ENCODE results near the gene CROCC.
"Not testable (repeated sequence)": the region's sequence is repeated elsewhere in the genome, so short reads cannot be mapped to it uniquely, and the experiment has no call there.

CROCC gene

GRCh38 chr1:16900751-16901150 is 21.0 kb upstream of the CROCC start:
- no peak for DNase-seq (ENCODE audit: low spot score)
- TF ChIP-seq, protein P1, sequence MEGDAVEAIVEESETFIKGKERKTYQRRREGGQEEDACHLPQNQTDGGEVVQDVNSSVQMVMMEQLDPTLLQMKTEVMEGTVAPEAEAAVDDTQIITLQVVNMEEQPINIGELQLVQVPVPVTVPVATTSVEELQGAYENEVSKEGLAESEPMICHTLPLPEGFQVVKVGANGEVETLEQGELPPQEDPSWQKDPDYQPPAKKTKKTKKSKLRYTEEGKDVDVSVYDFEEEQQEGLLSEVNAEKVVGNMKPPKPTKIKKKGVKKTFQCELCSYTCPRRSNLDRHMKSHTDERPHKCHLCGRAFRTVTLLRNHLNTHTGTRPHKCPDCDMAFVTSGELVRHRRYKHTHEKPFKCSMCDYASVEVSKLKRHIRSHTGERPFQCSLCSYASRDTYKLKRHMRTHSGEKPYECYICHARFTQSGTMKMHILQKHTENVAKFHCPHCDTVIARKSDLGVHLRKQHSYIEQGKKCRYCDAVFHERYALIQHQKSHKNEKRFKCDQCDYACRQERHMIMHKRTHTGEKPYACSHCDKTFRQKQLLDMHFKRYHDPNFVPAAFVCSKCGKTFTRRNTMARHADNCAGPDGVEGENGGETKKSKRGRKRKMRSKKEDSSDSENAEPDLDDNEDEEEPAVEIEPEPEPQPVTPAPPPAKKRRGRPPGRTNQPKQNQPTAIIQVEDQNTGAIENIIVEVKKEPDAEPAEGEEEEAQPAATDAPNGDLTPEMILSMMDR (IDR thresholded peaks at IDR 0.05; ENCODE audit: extremely low read depth, insufficient read depth, missing control alignments), result peak; percentile 28
- in situ Hi-C loops (cut with MboI; ENCODE audit: low pct_unique_long_range_greater_than_20kb, low sequenced_read_pairs, unreplicated experiment), result no loop called here

DNA sequence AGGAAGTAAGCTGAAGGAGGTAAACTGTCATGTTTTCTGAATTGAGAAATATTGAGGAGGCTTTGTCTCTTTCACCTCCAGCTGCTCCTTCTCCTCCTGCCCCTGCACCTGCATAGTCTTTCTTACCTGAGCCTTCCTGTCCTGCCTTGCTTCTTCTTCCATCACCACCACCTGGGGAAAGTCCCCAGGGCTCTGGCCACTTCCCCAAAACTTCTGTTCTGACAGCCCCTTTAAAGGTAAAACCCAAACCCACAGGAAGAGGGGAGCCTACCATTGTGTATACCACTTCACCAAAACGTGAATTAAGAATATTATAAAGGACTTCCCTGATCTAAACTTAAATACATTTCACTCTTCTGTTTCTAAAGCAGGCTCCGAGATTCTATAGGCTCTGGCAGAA is 20.4 kb upstream of the CROCC start:
- in situ Hi-C loops (cut with MboI; ENCODE audit: low pct_unique_long_range_greater_than_20kb, low sequenced_read_pairs, unreplicated experiment); DNase-seq (ENCODE audit: low spot score): not testable (repeated sequence)

DNA sequence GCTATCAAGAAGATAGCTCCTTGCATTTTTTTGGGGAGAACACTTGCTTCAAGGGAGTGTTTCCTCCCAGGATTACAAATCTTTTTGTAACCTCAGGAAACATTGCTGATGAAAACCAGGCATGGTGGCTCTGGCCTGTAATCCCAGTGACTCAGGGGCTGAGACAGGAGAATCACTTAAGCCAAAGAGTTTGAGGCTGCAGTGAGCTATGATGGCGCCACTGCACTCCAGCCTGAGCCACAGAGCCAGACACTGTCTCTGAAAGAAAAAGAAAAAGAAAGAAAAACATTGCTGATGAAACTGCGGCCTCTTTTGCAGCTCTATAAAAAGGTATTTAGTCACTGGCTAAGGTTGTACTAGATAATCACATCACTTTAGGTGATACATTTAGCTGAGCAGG is 18.7 kb upstream of the CROCC start:
- in situ Hi-C loops (cut with MboI; ENCODE audit: low pct_unique_long_range_greater_than_20kb, low sequenced_read_pairs, unreplicated experiment), result no loop called here
- TF ChIP-seq, protein P1 (IDR thresholded peaks at IDR 0.05; ENCODE audit: extremely low read depth, insufficient read depth, missing control alignments), result no peak
- DNase-seq (ENCODE audit: low spot score), result no peak

DNA sequence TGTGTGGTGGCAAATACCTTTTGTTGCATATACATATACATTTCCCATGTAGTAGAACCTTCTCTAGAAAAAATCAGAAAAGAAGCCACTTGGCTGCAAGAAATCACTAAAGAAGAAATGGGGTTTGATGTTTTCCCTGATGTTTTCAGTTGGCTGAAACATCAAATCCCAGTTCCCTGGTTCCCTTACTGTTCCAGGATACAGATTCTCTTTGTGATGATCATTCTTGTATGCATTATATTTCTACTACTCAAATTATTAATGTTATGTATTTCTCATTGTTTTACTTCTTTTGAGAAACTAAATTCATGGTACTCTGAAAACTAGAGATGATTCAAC is 18.3 kb upstream of the CROCC start:
- TF ChIP-seq, protein P1 (IDR thresholded peaks at IDR 0.05; ENCODE audit: extremely low read depth, insufficient read depth, missing control alignments), result no peak
- in situ Hi-C loops (cut with MboI; ENCODE audit: low pct_unique_long_range_greater_than_20kb, low sequenced_read_pairs, unreplicated experiment), result no loop called here
- no peak for DNase-seq (ENCODE audit: low spot score)

- TF ChIP-seq, protein P1 (IDR thresholded peaks at IDR 0.05; ENCODE audit: extremely low read depth, insufficient read depth, missing control alignments), result no peak
- DNase-seq (ENCODE audit: low spot score), result peak; percentile 94
- in situ Hi-C loops (cut with MboI; ENCODE audit: low pct_unique_long_range_greater_than_20kb, low sequenced_read_pairs, unreplicated experiment), result no loop called here
Measured at GRCh38 chr1:16904560-16905109, 17.1 kb upstream of the CROCC start.

DNA sequence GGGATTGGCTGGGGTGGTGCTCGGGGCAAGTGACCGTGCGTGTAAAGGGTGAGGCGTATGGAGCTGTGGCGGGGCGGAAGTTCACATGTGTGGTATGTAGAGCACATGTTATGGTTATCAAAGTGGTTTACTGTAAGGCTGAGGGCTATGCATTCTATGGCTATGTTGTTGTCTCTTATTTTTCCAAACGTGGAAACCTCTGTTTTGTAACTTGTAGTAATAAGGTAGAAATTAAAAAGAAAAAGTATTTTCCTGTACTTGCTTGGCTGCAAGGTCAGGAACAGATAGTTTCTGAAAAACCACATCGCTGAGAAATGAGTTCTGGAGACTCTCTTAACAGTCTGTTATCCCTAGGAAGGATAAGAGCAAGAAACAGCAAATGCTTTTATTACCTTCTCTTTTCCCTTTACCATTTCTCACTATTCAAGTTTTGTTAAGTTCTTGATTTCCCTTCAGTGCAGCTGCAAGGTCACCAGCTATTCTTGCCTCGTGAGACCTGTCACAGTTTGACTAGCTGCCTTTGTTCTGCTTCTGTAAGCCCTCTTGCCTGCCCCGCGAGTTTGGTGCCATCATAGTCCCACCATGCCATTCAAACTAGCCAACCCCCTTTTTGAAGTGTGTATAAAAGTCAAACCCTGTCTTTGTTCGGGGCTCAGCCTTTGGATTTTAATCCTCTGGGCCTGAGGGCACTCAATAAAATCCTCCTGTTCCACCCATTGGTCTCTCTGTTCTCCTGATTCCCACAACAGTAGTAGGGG is 16.4 kb upstream of the CROCC start:
- peak; percentile 76 for DNase-seq (ENCODE audit: low spot score)
- in situ Hi-C loops (cut with MboI; ENCODE audit: low pct_unique_long_range_greater_than_20kb, low sequenced_read_pairs, unreplicated experiment), result no loop called here
- TF ChIP-seq, protein P1 (IDR thresholded peaks at IDR 0.05; ENCODE audit: extremely low read depth, insufficient read depth, missing control alignments), result no peak

DNA sequence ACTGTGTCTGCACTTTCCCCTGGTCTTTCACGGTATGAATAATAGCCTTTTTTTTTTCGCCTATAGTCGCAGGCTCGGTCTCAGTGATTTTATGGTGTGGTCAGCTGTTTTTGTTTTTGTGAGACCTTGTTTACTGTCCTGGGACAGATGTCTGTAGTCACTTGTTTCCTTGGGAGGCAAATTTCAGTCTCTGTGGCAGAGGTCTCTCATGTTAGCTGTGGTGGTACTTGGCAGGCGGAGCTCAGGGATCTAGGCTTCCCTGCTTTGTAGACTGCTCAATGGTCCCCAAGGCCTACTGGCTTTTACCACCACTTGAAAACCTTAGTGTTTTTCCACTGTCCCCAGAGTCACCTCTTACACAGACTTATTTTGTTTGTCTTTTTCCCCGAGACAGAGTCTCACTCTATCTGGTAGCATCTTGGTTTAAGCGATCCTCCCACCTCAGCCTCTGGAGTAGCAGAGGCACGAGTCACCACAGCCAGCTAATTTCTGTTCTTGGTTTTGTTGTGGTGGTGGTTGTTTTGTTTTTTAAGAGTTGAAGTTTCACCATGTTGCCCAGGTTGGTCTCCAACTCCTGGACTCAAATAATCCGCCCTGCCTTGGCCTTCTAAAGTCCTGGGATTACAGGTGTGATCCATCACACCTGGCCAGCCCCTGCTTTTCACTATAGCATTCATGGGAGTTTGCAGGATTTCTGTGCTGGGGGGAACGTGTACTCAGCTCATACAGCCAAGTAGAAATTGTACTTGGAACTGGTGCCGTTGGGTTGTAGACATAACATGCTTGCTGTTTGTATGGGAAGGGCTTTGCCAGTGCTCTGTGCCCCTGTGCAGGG is 15.6 kb upstream of the CROCC start:
- TF ChIP-seq, protein P1 (IDR thresholded peaks at IDR 0.05; ENCODE audit: extremely low read depth, insufficient read depth, missing control alignments), result no peak
- no peak for DNase-seq (ENCODE audit: low spot score)
- in situ Hi-C loops (cut with MboI; ENCODE audit: low pct_unique_long_range_greater_than_20kb, low sequenced_read_pairs, unreplicated experiment), result no loop called here

Data from GM13977 (cell line).